Measurements from ENCODE around the gene HDAC9. TPM values are rescaled to one million over a fixed set of nuclear protein-coding genes. Genes with fewer than 3 reads are reported as not detected.

Gene HDAC9
- total RNA-seq, 1 donor from 2014 or later = 2.1 TPM

- DNase-seq (ENCODE audit: low spot score) (no peak), ATAC-seq (no peak)
Measured at GRCh38 chr7:18828260-18828993, 332.9 kb downstream of the HDAC9 start.

GRCh38 chr7:18828994-18829857 is 333.7 kb downstream of the HDAC9 start:
- DNase-seq (ENCODE audit: low spot score) (no peak), ATAC-seq (no peak)

GRCh38 chr7:18829858-18830285 is 334.3 kb downstream of the HDAC9 start:
- ATAC-seq (no peak), DNase-seq (ENCODE audit: low spot score) (no peak)

- no peak for ATAC-seq
- no peak for DNase-seq (ENCODE audit: low spot score)
Measured at GRCh38 chr7:18831419-18831818, 335.9 kb downstream of the HDAC9 start.

GRCh38 chr7:18831943-18832342 is 336.4 kb downstream of the HDAC9 start:
- ATAC-seq = no peak

GRCh38 chr7:18834577-18834976 is 339.0 kb downstream of the HDAC9 start:
- no peak for DNase-seq (ENCODE audit: low spot score)
- no peak for ATAC-seq

More at GRCh38 chr7:18831943-18832342, 336.4 kb downstream of the HDAC9 start:
- no peak for DNase-seq (ENCODE audit: low spot score)

- no peak for DNase-seq (ENCODE audit: low spot score)
- no peak for ATAC-seq
Measured at GRCh38 chr7:18835001-18835690, 339.6 kb downstream of the HDAC9 start.

- ATAC-seq = no peak
- no peak for DNase-seq (ENCODE audit: low spot score)
Measured at GRCh38 chr7:18843979-18844378, 348.4 kb downstream of the HDAC9 start.

GRCh38 chr7:18844735-18845134 is 349.2 kb downstream of the HDAC9 start:
- ATAC-seq = no peak

GRCh38 chr7:18845700-18846099 is 350.2 kb downstream of the HDAC9 start:
- DNase-seq (ENCODE audit: low spot score) (no peak), ATAC-seq (no peak)

More at GRCh38 chr7:18844735-18845134, 349.2 kb downstream of the HDAC9 start:
- no peak for DNase-seq (ENCODE audit: low spot score)

GRCh38 chr7:18846765-18847215 is 351.2 kb downstream of the HDAC9 start:
- DNase-seq (ENCODE audit: low spot score) (no peak), ATAC-seq (no peak)

GRCh38 chr7:18849130-18849529 is 353.6 kb downstream of the HDAC9 start:
- ATAC-seq = no peak
- no peak for DNase-seq (ENCODE audit: low spot score)

GRCh38 chr7:18855796-18856195 is 360.2 kb downstream of the HDAC9 start:
- ATAC-seq = no peak

GRCh38 chr7:18858232-18858631 is 362.7 kb downstream of the HDAC9 start:
- no peak for DNase-seq (ENCODE audit: low spot score)
- no peak for ATAC-seq

More at GRCh38 chr7:18855796-18856195, 360.2 kb downstream of the HDAC9 start:
- no peak for DNase-seq (ENCODE audit: low spot score)

- ATAC-seq (no peak), DNase-seq (ENCODE audit: low spot score) (no peak)
Measured at GRCh38 chr7:18859318-18859717, 363.8 kb downstream of the HDAC9 start.

GRCh38 chr7:18860221-18860620 is 364.7 kb downstream of the HDAC9 start:
- ATAC-seq = no peak
- DNase-seq (ENCODE audit: low spot score) = no peak

GRCh38 chr7:18861514-18862118 is 366.1 kb downstream of the HDAC9 start:
- ATAC-seq (no peak), DNase-seq (ENCODE audit: low spot score) (no peak)

- ATAC-seq (no peak), DNase-seq (ENCODE audit: low spot score) (no peak)
Measured at GRCh38 chr7:18864967-18865366, 369.4 kb downstream of the HDAC9 start.

GRCh38 chr7:18866359-18867036 is 370.9 kb downstream of the HDAC9 start:
- no peak for DNase-seq (ENCODE audit: low spot score)
- ATAC-seq = no peak

GRCh38 chr7:18872344-18872743 is 376.8 kb downstream of the HDAC9 start:
- no peak for ATAC-seq
- DNase-seq (ENCODE audit: low spot score) = no peak

Measured in left lobe of liver (tissue), 2 donors.